Measurements from ENCODE around the gene TMEM248. TPM values are rescaled to one million over a fixed set of nuclear protein-coding genes. Genes with fewer than 3 reads are reported as not detected.

Gene TMEM248
- total RNA-seq, 3 donors from 2014 or later (not counting 1 experiment from before 2014, with no cell fraction given), result 97.3 to 105 (median 103) TPM

- no peak for DNase-seq
- H3K27ac ChIP-seq (ENCODE audit: low read length), result no peak overlapping the region
- H3K9me3 Mint-ChIP-seq, result no peaks in the 10 kb centered on the region
- intact Hi-C loops (cut with micrococcal nuclease), result no loop called here
- peak overlapping the region in 1 of 2 donors; percentile 51 for H3K27ac Mint-ChIP-seq
- H3K9me3 ChIP-seq (ENCODE audit: control insufficient read depth, insufficient read depth, low read length), result no peaks in the 10 kb centered on the region
- H3K36me3 Mint-ChIP-seq, result peaks cover 14% of the 10 kb centered on the region
- H3K4me3 Mint-ChIP-seq, result no peak overlapping the region
- TF ChIP-seq CTCF (IDR thresholded peaks at IDR 0.05), result no peak
- H3K27me3 Mint-ChIP-seq (ENCODE audit: low read depth in 2 of 2), result no peaks in the 10 kb centered on the region
- no peaks in the 10 kb centered on the region for H3K4me1 Mint-ChIP-seq
- no peaks in the 10 kb centered on the region for H3K4me1 ChIP-seq (ENCODE audit: control insufficient read depth, insufficient read depth, low read length)
- peaks cover 70% of the 10 kb centered on the region for H3K36me3 ChIP-seq (ENCODE audit: control insufficient read depth, insufficient read depth, low read length)
- WGBS (ENCODE audit: insufficient coverage), result 97% methylated on average over 18 of the region's 19 CpGs
- ATAC-seq, result no peak
- H3K4me3 ChIP-seq (ENCODE audit: low read length), result no peak overlapping the region
- H3K27me3 ChIP-seq (ENCODE audit: control insufficient read depth, insufficient read depth, low read length), result no peaks in the 10 kb centered on the region
Observed at GRCh38 chr7:66948480-66949109, 27.6 kb downstream of the TMEM248 start.

- H3K36me3 Mint-ChIP-seq, result peaks cover 14% of the 10 kb centered on the region
Observed at GRCh38 chr7:66950311-66950710, 29.3 kb downstream of the TMEM248 start.

DNA sequence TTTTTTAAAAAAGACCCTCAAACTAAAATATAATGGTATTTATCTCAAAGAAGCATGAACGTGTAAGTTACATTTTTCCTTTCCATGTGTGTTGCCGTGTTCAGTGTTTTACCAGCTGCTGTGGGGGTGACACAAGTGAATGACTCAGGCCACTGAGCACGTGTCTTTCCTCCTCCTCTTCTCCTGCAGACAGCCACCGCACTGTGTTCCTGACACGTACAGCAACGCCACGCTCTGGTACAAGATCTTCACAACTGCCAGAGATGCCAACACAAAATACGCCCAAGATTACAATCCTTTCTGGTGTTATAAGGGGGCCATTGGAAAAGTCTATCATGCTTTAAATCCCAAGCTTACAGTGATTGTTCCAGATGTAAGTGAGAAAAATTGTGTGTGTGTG lies 29.7 kb downstream of the TMEM248 start:
- no peak for ATAC-seq
- 98% methylated on average over 7 of the region's 8 CpGs for WGBS (ENCODE audit: insufficient coverage)

More at GRCh38 chr7:66950311-66950710, 29.3 kb downstream of the TMEM248 start:
- TF ChIP-seq CTCF (IDR thresholded peaks at IDR 0.05), result no peak
- intact Hi-C loops (cut with micrococcal nuclease), result no loop called here
- H3K9me3 Mint-ChIP-seq, result no peaks in the 10 kb centered on the region
- DNase-seq (no peak), ATAC-seq (no peak)
- no peaks in the 10 kb centered on the region for H3K27me3 Mint-ChIP-seq (ENCODE audit: low read depth in 2 of 2)
- peaks cover 70% of the 10 kb centered on the region for H3K36me3 ChIP-seq (ENCODE audit: control insufficient read depth, insufficient read depth, low read length)
- H3K4me3 ChIP-seq (ENCODE audit: low read length), result no peak overlapping the region
- WGBS (ENCODE audit: insufficient coverage), result 91% methylated on average over 3 of the region's 3 CpGs
- H3K4me3 Mint-ChIP-seq, result no peak overlapping the region
- no peak overlapping the region for H3K27ac Mint-ChIP-seq
- H3K27ac ChIP-seq (ENCODE audit: low read length), result no peak overlapping the region
- no peaks in the 10 kb centered on the region for H3K9me3 ChIP-seq (ENCODE audit: control insufficient read depth, insufficient read depth, low read length)
- H3K4me1 ChIP-seq (ENCODE audit: control insufficient read depth, insufficient read depth, low read length), result no peaks in the 10 kb centered on the region
- H3K4me1 Mint-ChIP-seq, result no peaks in the 10 kb centered on the region
- H3K27me3 ChIP-seq (ENCODE audit: control insufficient read depth, insufficient read depth, low read length), result no peaks in the 10 kb centered on the region

More for the DNA sequence above, 29.7 kb downstream of the TMEM248 start:
- no peak for DNase-seq
- no peaks in the 10 kb centered on the region for H3K4me1 ChIP-seq (ENCODE audit: control insufficient read depth, insufficient read depth, low read length)
- no peak overlapping the region for H3K4me3 Mint-ChIP-seq
- intact Hi-C loops (cut with micrococcal nuclease), result no loop called here
- H3K27ac Mint-ChIP-seq, result peak overlapping the region in 1 of 2 donors; percentile 21
- H3K36me3 ChIP-seq (ENCODE audit: control insufficient read depth, insufficient read depth, low read length), result peaks cover 73% of the 10 kb centered on the region
- no peaks in the 10 kb centered on the region for H3K9me3 Mint-ChIP-seq
- H3K36me3 Mint-ChIP-seq, result peaks cover 14% of the 10 kb centered on the region
- H3K9me3 ChIP-seq (ENCODE audit: control insufficient read depth, insufficient read depth, low read length), result no peaks in the 10 kb centered on the region
- no peak overlapping the region for H3K4me3 ChIP-seq (ENCODE audit: low read length)
- H3K27me3 ChIP-seq (ENCODE audit: control insufficient read depth, insufficient read depth, low read length), result no peaks in the 10 kb centered on the region
- TF ChIP-seq CTCF (IDR thresholded peaks at IDR 0.05), result no peak
- no peaks in the 10 kb centered on the region for H3K4me1 Mint-ChIP-seq
- no peak overlapping the region for H3K27ac ChIP-seq (ENCODE audit: low read length)
- H3K27me3 Mint-ChIP-seq (ENCODE audit: low read depth in 2 of 2), result no peaks in the 10 kb centered on the region
